Measurements from ENCODE around the gene AFF3. TPM values are rescaled to one million over a fixed set of nuclear protein-coding genes. Genes with fewer than 3 reads are reported as not detected.

AFF3 gene
- total and polyA plus RNA-seq, 10 of the 15 experiments (the other 5 are each of a cell fraction or from before 2014, with no cell fraction given) = 0.26 to 5.5 (median 3.0) TPM

DNA sequence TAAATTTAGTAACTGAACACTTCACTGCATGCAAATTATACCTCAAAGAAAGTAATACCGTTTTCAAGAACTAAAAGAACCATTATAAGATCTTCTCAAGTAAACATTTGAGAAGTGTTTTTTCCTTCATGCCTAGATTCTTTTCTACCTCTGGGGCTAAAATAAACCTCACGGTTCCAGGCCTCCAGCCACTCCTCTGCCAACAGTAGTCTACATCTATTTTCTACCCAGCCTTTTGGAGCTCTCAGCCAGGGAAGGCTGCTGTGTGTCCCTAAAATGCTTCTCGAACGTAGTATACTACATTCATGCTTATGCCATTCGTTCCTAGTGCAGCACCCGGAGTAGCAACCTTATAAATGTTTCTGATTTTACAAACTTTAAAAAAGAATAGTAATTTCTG is 219.7 kb downstream of the AFF3 start:
- Histone ChIP-seq H3K27me3 (replicated peaks in 1 of 2; ENCODE audit: control insufficient read depth in 2 of 2, insufficient read depth in 2 of 2, low read length in 1 of 2) (peaks cover 0 to 2% of the 10 kb centered on the region in 2 experiments; a peak in 1 of 4 replicates), H3K9ac (ENCODE audit: control insufficient read depth, insufficient read depth, low read length) (no peak overlapping the region), H3K4me1 (ENCODE audit: control insufficient read depth, insufficient read depth, low read length) (no peaks in the 10 kb centered on the region), H3K4me2 (ENCODE audit: control insufficient read depth, insufficient read depth) (no peak overlapping the region), H3K79me2 (ENCODE audit: control insufficient read depth, insufficient read depth, low read length) (no peaks in the 10 kb centered on the region), H3K9me3 (replicated peaks; ENCODE audit: control insufficient read depth, insufficient read depth, low read length) (no peaks in the 10 kb centered on the region), H4K20me1 (ENCODE audit: control insufficient read depth, insufficient read depth) (no peaks in the 10 kb centered on the region), H2AFZ (ENCODE audit: control insufficient read depth, low read depth, low read length) (no peak overlapping the region), H3K27ac (ENCODE audit: control insufficient read depth, insufficient read depth) (no peak overlapping the region), H3K36me3 (ENCODE audit: control insufficient read depth in 2 of 2, insufficient read depth in 2 of 2, low read length in 1 of 2) (no peaks in the 10 kb centered on the region), H3K4me3 (no peak overlapping the region)
- ATAC-seq (no peak), DNase-seq (ENCODE audit: low read depth, low spot score) (no peak), FAIRE-seq (no peak)
- RAD21 ChIA-PET (ENCODE audit: unreplicated experiment) = no interaction called here
- SMC1A ChIA-PET (ENCODE audit: uncharacterized antibody, unreplicated experiment) = no interaction called here
- CTCF ChIA-PET = no interaction called here
- intact Hi-C loops (cut with micrococcal nuclease; ENCODE audit: unreplicated experiment) (no loop called here), in situ Hi-C loops (cut with MboI) (no loop called here)
- BruUV-seq (replicated peaks) = no TSS peak
- TF ChIP-seq, protein P1, sequence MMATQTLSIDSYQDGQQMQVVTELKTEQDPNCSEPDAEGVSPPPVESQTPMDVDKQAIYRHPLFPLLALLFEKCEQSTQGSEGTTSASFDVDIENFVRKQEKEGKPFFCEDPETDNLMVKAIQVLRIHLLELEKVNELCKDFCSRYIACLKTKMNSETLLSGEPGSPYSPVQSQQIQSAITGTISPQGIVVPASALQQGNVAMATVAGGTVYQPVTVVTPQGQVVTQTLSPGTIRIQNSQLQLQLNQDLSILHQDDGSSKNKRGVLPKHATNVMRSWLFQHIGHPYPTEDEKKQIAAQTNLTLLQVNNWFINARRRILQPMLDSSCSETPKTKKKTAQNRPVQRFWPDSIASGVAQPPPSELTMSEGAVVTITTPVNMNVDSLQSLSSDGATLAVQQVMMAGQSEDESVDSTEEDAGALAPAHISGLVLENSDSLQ (IDR thresholded peaks at IDR 0.05) = no peak
- WGBS (ENCODE audit: insufficient coverage, insufficient replicate concordance, low lambda C conversion rate, missing lambda C conversion rate) = 24% methylated on average over 6 of the region's 6 CpGs
- POLR2A ChIA-PET = no interaction called here

DNA sequence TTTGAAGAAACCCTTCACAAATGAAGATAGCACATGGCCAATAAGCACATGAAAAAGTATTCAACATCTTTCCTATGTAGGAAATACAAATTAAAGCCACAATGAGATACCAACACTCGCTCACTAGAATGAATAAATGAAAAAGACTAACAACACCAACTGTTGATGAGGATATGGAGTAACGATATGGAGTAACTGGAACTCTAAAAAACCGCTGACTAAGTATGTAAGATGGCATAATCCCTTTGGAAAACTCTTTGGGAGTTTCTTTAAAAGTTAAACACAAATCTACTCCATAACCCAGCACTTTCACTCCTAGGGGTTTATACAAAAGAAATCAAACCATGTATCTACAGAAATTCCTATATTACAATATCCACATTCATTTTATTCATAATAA is 220.5 kb downstream of the AFF3 start:
- intact Hi-C loops (cut with micrococcal nuclease; ENCODE audit: unreplicated experiment) = no loop called here
- Histone ChIP-seq H3K27ac (ENCODE audit: control insufficient read depth, insufficient read depth) (no peak overlapping the region), H4K20me1 (ENCODE audit: control insufficient read depth, insufficient read depth) (no peaks in the 10 kb centered on the region; the same call in 1 of the 2 replicates), H3K27me3 (replicated peaks in 1 of 2; ENCODE audit: control insufficient read depth in 2 of 2, insufficient read depth in 2 of 2, low read length in 1 of 2) (peaks cover 0 to 2% of the 10 kb centered on the region in 2 experiments; a peak in 2 of 4 replicates), H3K36me3 (ENCODE audit: control insufficient read depth in 2 of 2, insufficient read depth in 2 of 2, low read length in 1 of 2) (no peaks in the 10 kb centered on the region), H3K4me1 (ENCODE audit: control insufficient read depth, insufficient read depth, low read length) (no peaks in the 10 kb centered on the region), H3K4me3 (no peak overlapping the region), H3K79me2 (ENCODE audit: control insufficient read depth, insufficient read depth, low read length) (no peaks in the 10 kb centered on the region), H3K9ac (ENCODE audit: control insufficient read depth, insufficient read depth, low read length) (no peak overlapping the region), H3K4me2 (ENCODE audit: control insufficient read depth, insufficient read depth) (no peak overlapping the region), H2AFZ (ENCODE audit: control insufficient read depth, low read depth, low read length) (no peak overlapping the region), H3K9me3 (replicated peaks; ENCODE audit: control insufficient read depth, insufficient read depth, low read length) (no peaks in the 10 kb centered on the region)
- in situ Hi-C loops (cut with MboI) = no loop called here
- DNase-seq (ENCODE audit: low read depth, low spot score) = no peak
- ATAC-seq = no peak
- RAD21 ChIA-PET (ENCODE audit: unreplicated experiment) = no interaction called here
- TF ChIP-seq SRF (IDR thresholded peaks at IDR 0.05; ENCODE audit: low read depth in 2 of 2, low read length in 2 of 2) (no peak), NFXL1 (IDR thresholded peaks at IDR 0.05; ENCODE audit: borderline replicate concordance) (no peak), TCF7 (IDR thresholded peaks at IDR 0.05; ENCODE audit: borderline replicate concordance) (no peak), FOS (IDR thresholded peaks at IDR 0.05; ENCODE audit: borderline replicate concordance, extremely low read depth, insufficient read length) (no peak), BHLHE40 (IDR thresholded peaks at IDR 0.05; ENCODE audit: borderline replicate concordance in 1 of 2, low read depth in 2 of 2, low read length in 1 of 2) (no peak)
- WGBS (ENCODE audit: insufficient coverage, insufficient replicate concordance, low lambda C conversion rate, missing lambda C conversion rate) = 19% methylated on average over 3 of the region's 3 CpGs
- POLR2A ChIA-PET = no interaction called here
- CTCF ChIA-PET = no interaction called here
- no TSS peak for BruUV-seq (replicated peaks)
- FAIRE-seq = no peak
- SMC1A ChIA-PET (ENCODE audit: uncharacterized antibody, unreplicated experiment) = no interaction called here

Data from GM12878 (cell line).